HG03354 (cell line): Measurements from ENCODE around the gene CD83.
"Not testable (repeated sequence)": the region's sequence is repeated elsewhere in the genome, so short reads cannot be mapped to it uniquely, and the experiment has no call there.

Experiments used
- ATAC-seq: cut with Tn5 transposase; IDR thresholded peaks from one replicate; pipeline ENCODE4 v1.9.1; 2021; ENCODE audit warnings: mild to moderate bottlenecking; ENCODE audit not compliant: unreplicated experiment, poor library complexity, severe bottlenecking

The CD83 gene

GRCh38 chr6:14117158-14118090 is at the start of gene CD83:
TSS of gene CD83 (plus strand) at chr6:14117772. CDS start at chr6:14117812, 40 bp downstream.
- ATAC-seq: peak; percentile 63

GRCh38 chr6:14068133-14068532 is 49.4 kb upstream of the CD83 start:
- no peak for ATAC-seq

GRCh38 chr6:14068623-14069022 is 48.9 kb upstream of the CD83 start:
- ATAC-seq: no peak

GRCh38 chr6:14070457-14070856 is 47.1 kb upstream of the CD83 start:
- no peak for ATAC-seq

GRCh38 chr6:14072084-14072483 is 45.5 kb upstream of the CD83 start:
- ATAC-seq: no peak

- ATAC-seq: not testable (repeated sequence)
Measured at GRCh38 chr6:14073561-14074354, 43.8 kb upstream of the CD83 start.

- ATAC-seq: no peak
Measured at GRCh38 chr6:14074476-14075094, 43.0 kb upstream of the CD83 start.

GRCh38 chr6:14075095-14075503 is 42.5 kb upstream of the CD83 start:
- ATAC-seq: peak; percentile 78

GRCh38 chr6:14077193-14077867 is 40.2 kb upstream of the CD83 start:
- no peak for ATAC-seq

- no peak for ATAC-seq
Measured at GRCh38 chr6:14079433-14079832, 38.1 kb upstream of the CD83 start.

GRCh38 chr6:14079971-14080370 is 37.6 kb upstream of the CD83 start:
- ATAC-seq: no peak

- no peak for ATAC-seq
Measured at GRCh38 chr6:14081126-14081525, 36.4 kb upstream of the CD83 start.

GRCh38 chr6:14082771-14083170 is 34.8 kb upstream of the CD83 start:
- no peak for ATAC-seq

GRCh38 chr6:14083262-14083661 is 34.3 kb upstream of the CD83 start:
- no peak for ATAC-seq

GRCh38 chr6:14083751-14084150 is 33.8 kb upstream of the CD83 start:
- no peak for ATAC-seq

GRCh38 chr6:14084388-14084787 is 33.2 kb upstream of the CD83 start:
- no peak for ATAC-seq

GRCh38 chr6:14085176-14085787 is 32.3 kb upstream of the CD83 start:
- no peak for ATAC-seq

- no peak for ATAC-seq
Measured at GRCh38 chr6:14086701-14087100, 30.9 kb upstream of the CD83 start.

- peak; percentile 62 for ATAC-seq
Measured at GRCh38 chr6:14088600-14089192, 28.9 kb upstream of the CD83 start.
